ENCODE data around the gene PDCD1.
A peak's percentile ranks its signal among the peaks of the same experiment; 100 is the strongest.

PDCD1 gene

GRCh38 chr2:241867776-241868420 is 9.2 kb upstream of the PDCD1 start:
- peaks cover 6% of the 10 kb centered on the region for H3K36me3 Mint-ChIP-seq (ENCODE audit: low read depth)
- H3K4me3 Mint-ChIP-seq, result peak overlapping the region; percentile 30
- H3K27me3 Mint-ChIP-seq (ENCODE audit: low read depth), result peaks cover 22% of the 10 kb centered on the region
- H3K9me3 Mint-ChIP-seq, result peaks cover 10% of the 10 kb centered on the region
- peak overlapping the region; percentile 28 for H3K27ac Mint-ChIP-seq
- peak; percentile 41 for DNase-seq (ENCODE audit: low spot score)
- peaks cover 35% of the 10 kb centered on the region for H3K4me1 Mint-ChIP-seq (ENCODE audit: low read depth)

- H3K36me3 Mint-ChIP-seq (ENCODE audit: low read depth), result peaks cover 6% of the 10 kb centered on the region
- peaks cover 10% of the 10 kb centered on the region for H3K9me3 Mint-ChIP-seq
- DNase-seq (ENCODE audit: low spot score), result no peak
- no peak overlapping the region for H3K27ac Mint-ChIP-seq
- peaks cover 40% of the 10 kb centered on the region for H3K4me1 Mint-ChIP-seq (ENCODE audit: low read depth)
- no peak overlapping the region for H3K4me3 Mint-ChIP-seq
- peaks cover 22% of the 10 kb centered on the region for H3K27me3 Mint-ChIP-seq (ENCODE audit: low read depth)
Measured at GRCh38 chr2:241866790-241867645, 8.3 kb upstream of the PDCD1 start.

- no peak overlapping the region for H3K4me3 Mint-ChIP-seq
- H3K4me1 Mint-ChIP-seq (ENCODE audit: low read depth), result peaks cover 48% of the 10 kb centered on the region
- H3K36me3 Mint-ChIP-seq (ENCODE audit: low read depth), result peaks cover 6% of the 10 kb centered on the region
- DNase-seq (ENCODE audit: low spot score), result no peak
- peaks cover 22% of the 10 kb centered on the region for H3K27me3 Mint-ChIP-seq (ENCODE audit: low read depth)
- peak overlapping the region; percentile 29 for H3K27ac Mint-ChIP-seq
- peaks cover 10% of the 10 kb centered on the region for H3K9me3 Mint-ChIP-seq
Measured at GRCh38 chr2:241865957-241866789, 7.5 kb upstream of the PDCD1 start.

- Mint-ChIP-seq H3K27me3 (ENCODE audit: low read depth) (peaks cover 22% of the 10 kb centered on the region), H3K4me1 (ENCODE audit: low read depth) (peaks cover 53% of the 10 kb centered on the region), H3K36me3 (ENCODE audit: low read depth) (peaks cover 6% of the 10 kb centered on the region), H3K27ac (peak overlapping the region; percentile 29), H3K4me3 (no peak overlapping the region), H3K9me3 (peaks cover 10% of the 10 kb centered on the region)
- DNase-seq (ENCODE audit: low spot score), result no peak
Measured at GRCh38 chr2:241865416-241865956, 6.8 kb upstream of the PDCD1 start.

- Mint-ChIP-seq H3K4me1 (ENCODE audit: low read depth) (peaks cover 54% of the 10 kb centered on the region), H3K27ac (peak overlapping the region; percentile 1), H3K4me3 (no peak overlapping the region), H3K9me3 (peaks cover 10% of the 10 kb centered on the region), H3K27me3 (ENCODE audit: low read depth) (peaks cover 22% of the 10 kb centered on the region), H3K36me3 (ENCODE audit: low read depth) (peaks cover 6% of the 10 kb centered on the region)
- DNase-seq (ENCODE audit: low spot score), result no peak
Measured at GRCh38 chr2:241864850-241865213, 6.1 kb upstream of the PDCD1 start.

- Mint-ChIP-seq H3K4me1 (ENCODE audit: low read depth) (peaks cover 57% of the 10 kb centered on the region), H3K9me3 (peaks cover 10% of the 10 kb centered on the region), H3K27me3 (ENCODE audit: low read depth) (peaks cover 22% of the 10 kb centered on the region), H3K4me3 (peak overlapping the region; percentile 56), H3K36me3 (ENCODE audit: low read depth) (peaks cover 6% of the 10 kb centered on the region), H3K27ac (peak overlapping the region; percentile 76)
- DNase-seq (ENCODE audit: low spot score), result no peak
Measured at GRCh38 chr2:241864168-241864849, 5.6 kb upstream of the PDCD1 start.

GRCh38 chr2:241863536-241863954 is 4.9 kb upstream of the PDCD1 start:
- peak overlapping the region; percentile 48 for H3K4me3 Mint-ChIP-seq
- DNase-seq (ENCODE audit: low spot score), result peak; percentile 77
- peak overlapping the region; percentile 80 for H3K27ac Mint-ChIP-seq
- peaks cover 59% of the 10 kb centered on the region for H3K4me1 Mint-ChIP-seq (ENCODE audit: low read depth)
- peaks cover 6% of the 10 kb centered on the region for H3K36me3 Mint-ChIP-seq (ENCODE audit: low read depth)
- H3K27me3 Mint-ChIP-seq (ENCODE audit: low read depth), result peaks cover 22% of the 10 kb centered on the region
- H3K9me3 Mint-ChIP-seq, result peaks cover 10% of the 10 kb centered on the region

- peak overlapping the region; percentile 80 for H3K27ac Mint-ChIP-seq
- H3K27me3 Mint-ChIP-seq (ENCODE audit: low read depth), result peaks cover 18% of the 10 kb centered on the region
- H3K9me3 Mint-ChIP-seq, result peaks cover 10% of the 10 kb centered on the region
- peak overlapping the region; percentile 48 for H3K4me3 Mint-ChIP-seq
- H3K36me3 Mint-ChIP-seq (ENCODE audit: low read depth), result peaks cover 6% of the 10 kb centered on the region
- peaks cover 53% of the 10 kb centered on the region for H3K4me1 Mint-ChIP-seq (ENCODE audit: low read depth)
- no peak for DNase-seq (ENCODE audit: low spot score)
Measured at GRCh38 chr2:241862775-241863535, 4.3 kb upstream of the PDCD1 start.

GRCh38 chr2:241862093-241862492 is 3.4 kb upstream of the PDCD1 start:
- no peak for DNase-seq (ENCODE audit: low spot score)
- peaks cover 10% of the 10 kb centered on the region for H3K9me3 Mint-ChIP-seq
- peaks cover 6% of the 10 kb centered on the region for H3K36me3 Mint-ChIP-seq (ENCODE audit: low read depth)
- H3K27me3 Mint-ChIP-seq (ENCODE audit: low read depth), result peaks cover 18% of the 10 kb centered on the region
- peaks cover 50% of the 10 kb centered on the region for H3K4me1 Mint-ChIP-seq (ENCODE audit: low read depth)
- peak overlapping the region; percentile 64 for H3K27ac Mint-ChIP-seq
- H3K4me3 Mint-ChIP-seq, result no peak overlapping the region

- Mint-ChIP-seq H3K9me3 (peaks cover 10% of the 10 kb centered on the region), H3K4me1 (ENCODE audit: low read depth) (peaks cover 50% of the 10 kb centered on the region), H3K4me3 (peak overlapping the region; percentile 10), H3K27me3 (ENCODE audit: low read depth) (peaks cover 18% of the 10 kb centered on the region), H3K27ac (peak overlapping the region; percentile 64), H3K36me3 (ENCODE audit: low read depth) (peaks cover 6% of the 10 kb centered on the region)
- DNase-seq (ENCODE audit: low spot score), result no peak
Measured at GRCh38 chr2:241861264-241861663, 2.6 kb upstream of the PDCD1 start.

GRCh38 chr2:241860184-241861078 is 1.7 kb upstream of the PDCD1 start:
- peak overlapping the region; percentile 47 for H3K27ac Mint-ChIP-seq
- H3K27me3 Mint-ChIP-seq (ENCODE audit: low read depth), result peaks cover 13% of the 10 kb centered on the region
- H3K4me1 Mint-ChIP-seq (ENCODE audit: low read depth), result peaks cover 45% of the 10 kb centered on the region
- DNase-seq (ENCODE audit: low spot score), result no peak
- peaks cover 10% of the 10 kb centered on the region for H3K9me3 Mint-ChIP-seq
- H3K4me3 Mint-ChIP-seq, result peak overlapping the region; percentile 83
- H3K36me3 Mint-ChIP-seq (ENCODE audit: low read depth), result peaks cover 6% of the 10 kb centered on the region
